ENCODE data around the gene LNPEP. TPM values are rescaled to one million over a fixed set of nuclear protein-coding genes. Genes with fewer than 3 reads are reported as not detected.

LNPEP gene
- total and polyA plus RNA-seq, 4 donors, result 1.9 to 19.7 (median 9.5) TPM

DNA sequence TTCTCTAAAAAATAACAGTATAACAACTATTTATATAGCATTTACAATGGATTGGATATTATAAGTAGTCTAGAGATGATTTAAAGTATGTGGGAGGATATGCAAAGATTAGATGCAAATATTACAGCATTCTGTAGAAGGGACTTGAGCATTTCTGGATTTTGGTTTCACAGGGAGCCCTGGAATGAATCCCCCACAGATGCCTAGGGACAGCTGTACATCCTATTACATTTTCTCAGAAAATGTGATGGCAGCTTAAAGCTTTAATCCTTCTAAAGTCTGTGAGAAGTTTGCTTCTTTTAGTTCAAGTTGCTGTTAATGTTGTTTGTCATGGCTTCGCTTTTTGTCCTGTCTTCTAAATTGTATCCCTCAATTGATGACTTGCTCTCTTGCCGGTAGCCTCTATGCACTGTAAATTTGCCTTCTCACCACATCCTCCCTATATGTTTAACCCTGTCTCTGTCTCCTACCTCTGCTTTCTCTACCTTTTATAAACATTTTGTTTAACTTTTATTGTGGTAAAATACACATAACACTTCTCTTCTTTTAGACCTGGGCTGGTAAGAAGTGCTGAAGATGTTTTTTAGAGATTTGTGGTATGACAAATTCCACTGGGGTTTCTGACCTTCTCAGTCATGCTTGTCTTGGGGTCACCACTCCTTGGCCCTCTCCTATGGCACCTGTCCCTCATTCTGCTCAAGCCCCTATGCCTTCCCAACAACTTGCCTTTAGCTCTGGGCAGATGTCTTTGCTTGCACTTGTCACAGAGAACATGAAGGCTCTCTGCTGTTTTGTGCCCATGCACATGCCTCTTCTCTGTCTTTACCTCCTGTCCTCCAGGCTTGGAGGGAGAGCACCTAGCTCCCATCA is 37.9 kb downstream of the LNPEP start:
- Histone ChIP-seq H3K27ac (ENCODE audit: low read depth in 1 of 2, low read length in 2 of 2) (no peak overlapping the region), H3K27me3 (ENCODE audit: control insufficient read depth in 4 of 4, insufficient read depth in 4 of 4, low read length in 3 of 4) (no peaks in the 10 kb centered on the region), H3K36me3 (ENCODE audit: control insufficient read depth in 4 of 4, insufficient read depth in 3 of 4, low read depth in 1 of 4, low read length in 3 of 4) (no peaks in the 10 kb centered on the region), H3K9ac (ENCODE audit: low read depth in 1 of 2, low read length in 2 of 2) (no peak overlapping the region), H3K4me3 (ENCODE audit: low read depth in 1 of 3, low read length in 3 of 3) (no peak overlapping the region), H3K9me3 (ENCODE audit: control insufficient read depth in 4 of 4, low read length in 3 of 4) (no peaks in the 10 kb centered on the region), H3K4me1 (ENCODE audit: control insufficient read depth in 4 of 4, insufficient read depth in 4 of 4, low read length in 3 of 4) (peaks cover 0 to 7% (median 2%) of the 10 kb centered on the region in 4 donors)
- TF ChIP-seq TAF1 (conservative IDR thresholded peaks at IDR 0.05) (no peak), RXRA (IDR thresholded peaks at IDR 0.05) (no peak), GABPA (IDR thresholded peaks at IDR 0.05 in 1 of 2, conservative IDR thresholded peaks at IDR 0.05 in 1 of 2) (no peak), JUND (IDR thresholded peaks at IDR 0.05) (no peak), HNF4A (conservative IDR thresholded peaks at IDR 0.05) (no peak), HNF4G (IDR thresholded peaks at IDR 0.05) (no peak), NR2F2 (IDR thresholded peaks at IDR 0.05) (no peak), YY1 (IDR thresholded peaks at IDR 0.05) (no peak), EGR1 (IDR thresholded peaks at IDR 0.05; ENCODE audit: low read depth in 2 of 2) (no peak), FOXA1 (IDR thresholded peaks at IDR 0.05) (no peak), FOXA2 (IDR thresholded peaks at IDR 0.05) (no peak), RAD21 (IDR thresholded peaks at IDR 0.05) (no peak)
- TF ChIP-seq, protein P1, sequence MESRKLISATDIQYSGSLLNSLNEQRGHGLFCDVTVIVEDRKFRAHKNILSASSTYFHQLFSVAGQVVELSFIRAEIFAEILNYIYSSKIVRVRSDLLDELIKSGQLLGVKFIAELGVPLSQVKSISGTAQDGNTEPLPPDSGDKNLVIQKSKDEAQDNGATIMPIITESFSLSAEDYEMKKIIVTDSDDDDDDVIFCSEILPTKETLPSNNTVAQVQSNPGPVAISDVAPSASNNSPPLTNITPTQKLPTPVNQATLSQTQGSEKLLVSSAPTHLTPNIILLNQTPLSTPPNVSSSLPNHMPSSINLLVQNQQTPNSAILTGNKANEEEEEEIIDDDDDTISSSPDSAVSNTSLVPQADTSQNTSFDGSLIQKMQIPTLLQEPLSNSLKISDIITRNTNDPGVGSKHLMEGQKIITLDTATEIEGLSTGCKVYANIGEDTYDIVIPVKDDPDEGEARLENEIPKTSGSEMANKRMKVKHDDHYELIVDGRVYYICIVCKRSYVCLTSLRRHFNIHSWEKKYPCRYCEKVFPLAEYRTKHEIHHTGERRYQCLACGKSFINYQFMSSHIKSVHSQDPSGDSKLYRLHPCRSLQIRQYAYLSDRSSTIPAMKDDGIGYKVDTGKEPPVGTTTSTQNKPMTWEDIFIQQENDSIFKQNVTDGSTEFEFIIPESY (IDR thresholded peaks at IDR 0.05), result no peak
- TF ChIP-seq, protein P2, sequence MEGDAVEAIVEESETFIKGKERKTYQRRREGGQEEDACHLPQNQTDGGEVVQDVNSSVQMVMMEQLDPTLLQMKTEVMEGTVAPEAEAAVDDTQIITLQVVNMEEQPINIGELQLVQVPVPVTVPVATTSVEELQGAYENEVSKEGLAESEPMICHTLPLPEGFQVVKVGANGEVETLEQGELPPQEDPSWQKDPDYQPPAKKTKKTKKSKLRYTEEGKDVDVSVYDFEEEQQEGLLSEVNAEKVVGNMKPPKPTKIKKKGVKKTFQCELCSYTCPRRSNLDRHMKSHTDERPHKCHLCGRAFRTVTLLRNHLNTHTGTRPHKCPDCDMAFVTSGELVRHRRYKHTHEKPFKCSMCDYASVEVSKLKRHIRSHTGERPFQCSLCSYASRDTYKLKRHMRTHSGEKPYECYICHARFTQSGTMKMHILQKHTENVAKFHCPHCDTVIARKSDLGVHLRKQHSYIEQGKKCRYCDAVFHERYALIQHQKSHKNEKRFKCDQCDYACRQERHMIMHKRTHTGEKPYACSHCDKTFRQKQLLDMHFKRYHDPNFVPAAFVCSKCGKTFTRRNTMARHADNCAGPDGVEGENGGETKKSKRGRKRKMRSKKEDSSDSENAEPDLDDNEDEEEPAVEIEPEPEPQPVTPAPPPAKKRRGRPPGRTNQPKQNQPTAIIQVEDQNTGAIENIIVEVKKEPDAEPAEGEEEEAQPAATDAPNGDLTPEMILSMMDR (IDR thresholded peaks at IDR 0.05; ENCODE audit: low read depth, low read length, missing input control), result no peak
- TF ChIP-seq, protein P3, sequence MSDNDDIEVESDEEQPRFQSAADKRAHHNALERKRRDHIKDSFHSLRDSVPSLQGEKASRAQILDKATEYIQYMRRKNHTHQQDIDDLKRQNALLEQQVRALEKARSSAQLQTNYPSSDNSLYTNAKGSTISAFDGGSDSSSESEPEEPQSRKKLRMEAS (IDR thresholded peaks at IDR 0.05), result no peak
- TF ChIP-seq, protein P4, sequence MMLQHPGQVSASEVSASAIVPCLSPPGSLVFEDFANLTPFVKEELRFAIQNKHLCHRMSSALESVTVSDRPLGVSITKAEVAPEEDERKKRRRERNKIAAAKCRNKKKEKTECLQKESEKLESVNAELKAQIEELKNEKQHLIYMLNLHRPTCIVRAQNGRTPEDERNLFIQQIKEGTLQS (IDR thresholded peaks at IDR 0.05), result no peak
- TF ChIP-seq, protein P5, sequence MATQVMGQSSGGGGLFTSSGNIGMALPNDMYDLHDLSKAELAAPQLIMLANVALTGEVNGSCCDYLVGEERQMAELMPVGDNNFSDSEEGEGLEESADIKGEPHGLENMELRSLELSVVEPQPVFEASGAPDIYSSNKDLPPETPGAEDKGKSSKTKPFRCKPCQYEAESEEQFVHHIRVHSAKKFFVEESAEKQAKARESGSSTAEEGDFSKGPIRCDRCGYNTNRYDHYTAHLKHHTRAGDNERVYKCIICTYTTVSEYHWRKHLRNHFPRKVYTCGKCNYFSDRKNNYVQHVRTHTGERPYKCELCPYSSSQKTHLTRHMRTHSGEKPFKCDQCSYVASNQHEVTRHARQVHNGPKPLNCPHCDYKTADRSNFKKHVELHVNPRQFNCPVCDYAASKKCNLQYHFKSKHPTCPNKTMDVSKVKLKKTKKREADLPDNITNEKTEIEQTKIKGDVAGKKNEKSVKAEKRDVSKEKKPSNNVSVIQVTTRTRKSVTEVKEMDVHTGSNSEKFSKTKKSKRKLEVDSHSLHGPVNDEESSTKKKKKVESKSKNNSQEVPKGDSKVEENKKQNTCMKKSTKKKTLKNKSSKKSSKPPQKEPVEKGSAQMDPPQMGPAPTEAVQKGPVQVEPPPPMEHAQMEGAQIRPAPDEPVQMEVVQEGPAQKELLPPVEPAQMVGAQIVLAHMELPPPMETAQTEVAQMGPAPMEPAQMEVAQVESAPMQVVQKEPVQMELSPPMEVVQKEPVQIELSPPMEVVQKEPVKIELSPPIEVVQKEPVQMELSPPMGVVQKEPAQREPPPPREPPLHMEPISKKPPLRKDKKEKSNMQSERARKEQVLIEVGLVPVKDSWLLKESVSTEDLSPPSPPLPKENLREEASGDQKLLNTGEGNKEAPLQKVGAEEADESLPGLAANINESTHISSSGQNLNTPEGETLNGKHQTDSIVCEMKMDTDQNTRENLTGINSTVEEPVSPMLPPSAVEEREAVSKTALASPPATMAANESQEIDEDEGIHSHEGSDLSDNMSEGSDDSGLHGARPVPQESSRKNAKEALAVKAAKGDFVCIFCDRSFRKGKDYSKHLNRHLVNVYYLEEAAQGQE (IDR thresholded peaks at IDR 0.05), result no peak
- DNase-seq (ENCODE audit: low spot score), result no peak
- 93% methylated on average over 2 of the region's 2 CpGs for WGBS

Data from liver (tissue), 9 donors.